HepG2 (cell line): ENCODE measurements around the gene DNAJB2. TPM values are rescaled to one million over a fixed set of nuclear protein-coding genes. Genes with fewer than 3 reads are reported as not detected.

ENCODE experiments used
- ATF3 ChIP-seq: sonication (generic); formaldehyde crosslinking; IDR thresholded peaks from 2 replicates; pipeline ENCODE4 v1.4.0; 2020; ENCODE audit warnings: missing genetic modification reagents
- DNMT3B ChIP-seq: conservative IDR thresholded peaks from 2 replicates; pipeline ENCODE4 v1.6.1; 2016; ENCODE audit warnings: missing biosample characterization, control low read depth
- FLYWCH1 ChIP-seq: sonication (generic); formaldehyde crosslinking; IDR thresholded peaks from 2 replicates; pipeline ENCODE4 v1.8.1; 2023; ENCODE audit warnings: mild to moderate bottlenecking, missing genetic modification reagents
- FOXK1 ChIP-seq: sonication (generic); formaldehyde crosslinking; IDR thresholded peaks from 2 replicates; pipeline ENCODE4 v1.4.0; 2020; ENCODE audit warnings: low read depth, missing genetic modification reagents, borderline replicate concordance
- MIXL1 ChIP-seq: IDR thresholded peaks from 2 replicates; pipeline ENCODE4 v1.6.1; 2016
- NCOA2 ChIP-seq: sonication (generic); formaldehyde crosslinking; IDR thresholded peaks from 2 replicates; pipeline ENCODE4 v1.8.0; 2022; ENCODE audit warnings: inconsistent platforms
- RBM22 ChIP-seq: fragments of 200-400 bp; formaldehyde crosslinking; optimal IDR thresholded peaks from 2 replicates; pipeline ENCODE3; 2017; ENCODE audit warnings: mild to moderate bottlenecking, low read length, moderate library complexity
- REL ChIP-seq: sonication (generic); formaldehyde crosslinking; conservative IDR thresholded peaks from 2 replicates; pipeline ENCODE4 v1.8.0; 2022; ENCODE audit warnings: mild to moderate bottlenecking, missing genetic modification reagents, moderate library complexity
- RFX1 ChIP-seq: fragments of 450-650 bp; IDR thresholded peaks from 2 replicates; pipeline ENCODE4 v1.6.1; 2017
- U2AF2 ChIP-seq: fragments of 200-400 bp; formaldehyde crosslinking; IDR thresholded peaks from 2 replicates; pipeline ENCODE4 v1.6.1; 2017; ENCODE audit warnings: low read depth, mild to moderate bottlenecking, low read length
- ZBTB33 ChIP-seq: sonication (generic); formaldehyde crosslinking; IDR thresholded peaks from 2 replicates; pipeline ENCODE4 v1.4.0; 2020; ENCODE audit warnings: missing genetic modification reagents
- ZBTB49 ChIP-seq: sonication (generic); formaldehyde crosslinking; IDR thresholded peaks from 2 replicates; pipeline ENCODE4 v1.4.0; 2020; ENCODE audit warnings: missing genetic modification reagents, borderline replicate concordance
- ZC3H13 ChIP-seq: sonication (generic); formaldehyde crosslinking; IDR thresholded peaks from 2 replicates; pipeline ENCODE4 v1.8.1; 2023; ENCODE audit warnings: mild to moderate bottlenecking, missing genetic modification reagents, moderate library complexity
- ZMYM4 ChIP-seq: sonication (generic); formaldehyde crosslinking; IDR thresholded peaks from 2 replicates; pipeline ENCODE4 v1.8.1; 2023; ENCODE audit warnings: mild to moderate bottlenecking, missing genetic modification reagents
- ZNF296 ChIP-seq: sonication (generic); formaldehyde crosslinking; conservative IDR thresholded peaks from 2 replicates; pipeline ENCODE4 v1.5.0; 2020; ENCODE audit warnings: mild to moderate bottlenecking, missing genetic modification reagents
- ZSCAN9 ChIP-seq: IDR thresholded peaks from 2 replicates; pipeline ENCODE4 v1.6.1; 2016; ENCODE audit warnings: borderline replicate concordance
- polyA plus RNA-seq, 8 experiments: library from polyadenylated mRNA; depleted of rRNA in 3 of 8; stranded (reverse) in 7 of 8; unstranded in 1 of 8; fragments of >200 nt; fragmentation: Illumina TruSeq in 4 of 8; extraction: Trizol in 4 of 8; gene quantifications; 2 replicates each; pipeline versions ENCODE4 v1.2.1 to v1.2.3, GENCODE V29; 2011 to 2016; ENCODE audit warnings: low read depth in 4 of 8, missing spikeins in 1 of 8, mixed read lengths in 1 of 8; ENCODE audit not compliant: insufficient read depth in 1 of 8
- total RNA-seq, 5 experiments: library from RNA; depleted of rRNA; stranded (reverse); fragments of >200 nt; fragmentation: Illumina TruSeq; extraction: Trizol; gene quantifications; 2 replicates each; pipeline ENCODE4 v1.2.3, GENCODE V29; 2016; ENCODE audit warnings: low read depth in 1 of 5
- TF ChIP-seq, protein P1 (sequence below): IDR thresholded peaks from 2 replicates; pipeline ENCODE4 v1.6.1; 2016; ENCODE audit warnings: missing compliant biosample characterization, missing genetic modification reagents, borderline replicate concordance
- TF ChIP-seq, protein P2 (sequence below): sonication (generic); formaldehyde crosslinking; IDR thresholded peaks from 2 replicates; pipeline ENCODE4 v1.8.0; 2022; ENCODE audit warnings: mild to moderate bottlenecking, missing genetic modification reagents

DNAJB2 gene
- total and polyA plus RNA-seq, 2 of the 13 experiments (the other 11 are each of a cell fraction or from before 2014, with no cell fraction given) = 21.3 to 31.1 TPM

GRCh38 chr2:219308142-219309101 lies 29.3 kb downstream of the DNAJB2 start (continued):
- TF ChIP-seq ZBTB33 (CRISPR knock-in tag) = peak; percentile 74
- peak; percentile 100 for TF ChIP-seq ZSCAN9 (CRISPR knock-in tag)
- peak; percentile 81 for TF ChIP-seq NCOA2 (CRISPR knock-in tag)
- no peak for TF ChIP-seq RBM22
- peak; percentile 90 for TF ChIP-seq ZC3H13 (CRISPR knock-in tag)
- TF ChIP-seq U2AF2 = no peak
- no peak for TF ChIP-seq RFX1
- peak; percentile 97 for TF ChIP-seq REL (CRISPR knock-in tag)
- TF ChIP-seq MIXL1 (CRISPR knock-in tag) = peak; percentile 93
- peak; percentile 96; the same call in 1 of the 2 replicates for TF ChIP-seq DNMT3B (CRISPR knock-in tag)
- peak; percentile 87 for TF ChIP-seq ZNF296 (CRISPR knock-in tag)
- TF ChIP-seq, protein P1, sequence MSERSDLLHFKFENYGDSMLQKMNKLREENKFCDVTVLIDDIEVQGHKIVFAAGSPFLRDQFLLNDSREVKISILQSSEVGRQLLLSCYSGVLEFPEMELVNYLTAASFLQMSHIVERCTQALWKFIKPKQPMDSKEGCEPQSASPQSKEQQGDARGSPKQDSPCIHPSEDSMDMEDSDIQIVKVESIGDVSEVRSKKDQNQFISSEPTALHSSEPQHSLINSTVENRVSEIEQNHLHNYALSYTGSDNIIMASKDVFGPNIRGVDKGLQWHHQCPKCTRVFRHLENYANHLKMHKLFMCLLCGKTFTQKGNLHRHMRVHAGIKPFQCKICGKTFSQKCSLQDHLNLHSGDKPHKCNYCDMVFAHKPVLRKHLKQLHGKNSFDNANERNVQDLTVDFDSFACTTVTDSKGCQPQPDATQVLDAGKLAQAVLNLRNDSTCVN (CRISPR knock-in tag) = peak; percentile 95
- TF ChIP-seq, protein P2, sequence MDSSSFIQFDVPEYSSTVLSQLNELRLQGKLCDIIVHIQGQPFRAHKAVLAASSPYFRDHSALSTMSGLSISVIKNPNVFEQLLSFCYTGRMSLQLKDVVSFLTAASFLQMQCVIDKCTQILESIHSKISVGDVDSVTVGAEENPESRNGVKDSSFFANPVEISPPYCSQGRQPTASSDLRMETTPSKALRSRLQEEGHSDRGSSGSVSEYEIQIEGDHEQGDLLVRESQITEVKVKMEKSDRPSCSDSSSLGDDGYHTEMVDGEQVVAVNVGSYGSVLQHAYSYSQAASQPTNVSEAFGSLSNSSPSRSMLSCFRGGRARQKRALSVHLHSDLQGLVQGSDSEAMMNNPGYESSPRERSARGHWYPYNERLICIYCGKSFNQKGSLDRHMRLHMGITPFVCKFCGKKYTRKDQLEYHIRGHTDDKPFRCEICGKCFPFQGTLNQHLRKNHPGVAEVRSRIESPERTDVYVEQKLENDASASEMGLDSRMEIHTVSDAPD (CRISPR knock-in tag) = no peak
- TF ChIP-seq FOXK1 (CRISPR knock-in tag) = peak; percentile 84; the same call in 1 of the 2 replicates
- TF ChIP-seq ATF3 = peak; percentile 83
- TF ChIP-seq FLYWCH1 (CRISPR knock-in tag) = no peak
- peak; percentile 98 for TF ChIP-seq ZBTB49 (CRISPR knock-in tag)
- TF ChIP-seq ZMYM4 = peak; percentile 69
